SK-N-SH (cell line): ENCODE results near the gene LRRC46. TPM values are rescaled to one million over a fixed set of nuclear protein-coding genes. Genes with fewer than 3 reads are reported as not detected.
A peak's percentile ranks its signal among the peaks of the same experiment; 100 is the strongest.

ENCODE experiments used
- CTCF ChIA-PET: fragments of 300-600, 350-600 bp; formaldehyde crosslinking; extraction: SDS; loops from one replicate; lab custom pipeline; 2021; lab: Yijun Ruan, JAX
- POLR2A ChIA-PET: fragments of 350-600 bp; sonication (Branson Sonifier 250); formaldehyde crosslinking; extraction: SDS; loops from one replicate; lab custom pipeline; 2020; ENCODE audit warnings: antibody characterized with exemption, inconsistent platforms; lab: Yijun Ruan, JAX
- DNase-seq: peaks from one replicate; pipeline ENCODE4 v3.0.0; 2012
- H2AFZ ChIP-seq: fragments of 200-600 bp; sonication (generic); 2 replicates; pipeline ENCODE4 v1.8.1; 2016; ENCODE audit warnings: antibody characterized with exemption, mild to moderate bottlenecking, low read depth
- H3F3A ChIP-seq: fragments of 200-600 bp; sonication (generic); replicated peaks from 2 replicates; pipeline ENCODE3; 2016; ENCODE audit warnings: antibody characterized with exemption, mild to moderate bottlenecking; ENCODE audit not compliant: insufficient read depth
- H3K27ac ChIP-seq, 2 experiments: fragments of 200-500 bp in 1 of 2; fragments of 200-600 bp in 1 of 2; sonication (Bioruptor generic) in 1 of 2; sonication (generic), shearing (Covaris generic) in 1 of 2; 2 replicates each; pipeline versions ENCODE4 v1.5.1 to v1.6.1; 2014 to 2016; ENCODE audit warnings: low read depth in 2 of 2, inconsistent platforms in 1 of 2, low read length in 1 of 2, mild to moderate bottlenecking in 1 of 2, mixed read lengths in 1 of 2
- H3K27me3 ChIP-seq: fragments of 200-600 bp; sonication (generic), shearing (Covaris generic); 2 replicates; pipeline ENCODE4 v1.6.1; 2016; ENCODE audit warnings: mixed run types; ENCODE audit not compliant: insufficient read depth
- H3K36me3 ChIP-seq, 2 experiments: fragments of 200-500 bp in 1 of 2; fragments of 200-600 bp in 1 of 2; sonication (Bioruptor generic) in 1 of 2; sonication (generic) in 1 of 2; replicated peaks in 1 of 2; 2 replicates each; pipeline versions ENCODE3 to v1.5.1; 2014 to 2016; ENCODE audit warnings: low read length in 1 of 2, mild to moderate bottlenecking in 1 of 2; ENCODE audit not compliant: insufficient read depth in 2 of 2, control insufficient read depth in 1 of 2
- H3K4me1 ChIP-seq, 2 experiments: fragments of 200-500 bp in 1 of 2; fragments of 200-600 bp in 1 of 2; sonication (Bioruptor generic) in 1 of 2; sonication (generic), shearing (Covaris generic) in 1 of 2; 2 replicates each; pipeline versions ENCODE4 v1.5.1 to v1.6.1; 2014 to 2016; ENCODE audit warnings: low read depth in 1 of 2, low read length in 1 of 2, mixed run types in 1 of 2; ENCODE audit not compliant: insufficient read depth in 2 of 2, control insufficient read depth in 1 of 2
- H3K4me2 ChIP-seq: fragments of 200-600 bp; sonication (generic), shearing (Covaris generic); 2 replicates; pipeline ENCODE4 v1.6.1; 2017; ENCODE audit warnings: mixed run types
- H3K4me3 ChIP-seq, 2 experiments: fragments of 200-500 bp in 1 of 2; fragments of 200-600 bp in 1 of 2; sonication (Bioruptor generic) in 1 of 2; sonication (generic), shearing (Covaris generic) in 1 of 2; 2 replicates each; pipeline versions ENCODE4 v1.5.1 to v1.8.1; 2014 to 2016; ENCODE audit warnings: low read depth in 2 of 2, inconsistent platforms in 1 of 2, low read length in 1 of 2, mild to moderate bottlenecking in 1 of 2, mixed read lengths in 1 of 2, moderate library complexity in 1 of 2
- H3K79me2 ChIP-seq: fragments of 200-600 bp; sonication (generic); 2 replicates; pipeline ENCODE4 v1.8.1; 2017; ENCODE audit warnings: mild to moderate bottlenecking; ENCODE audit not compliant: insufficient read depth
- H3K9ac ChIP-seq: fragments of 200-600 bp; sonication (generic); 2 replicates; pipeline ENCODE4 v1.6.1; 2017; ENCODE audit warnings: mixed run types
- H3K9me2 ChIP-seq: fragments of 200-600 bp; sonication (generic); 2 replicates; pipeline ENCODE4 v1.6.1; 2017; ENCODE audit warnings: mixed run types
- H3K9me3 ChIP-seq: fragments of 200-600 bp; sonication (generic); 2 replicates; pipeline ENCODE4 v1.6.1; 2017; ENCODE audit warnings: mixed run types, mild to moderate bottlenecking, moderate library complexity
- H4K20me1 ChIP-seq: fragments of 200-600 bp; sonication (generic); 2 replicates; pipeline ENCODE4 v1.6.1; 2017; ENCODE audit warnings: mild to moderate bottlenecking, mixed run types; ENCODE audit not compliant: insufficient read depth
- EZH2phosphoT487 ChIP-seq: fragments of 200-600 bp; sonication (generic); IDR thresholded peaks from 2 replicates; pipeline ENCODE4 v1.6.1; 2017; ENCODE audit warnings: low read depth, mixed run types, mild to moderate bottlenecking, antibody characterized with exemption, moderate library complexity, borderline replicate concordance
- FOSL2 ChIP-seq: IDR thresholded peaks from 2 replicates; pipeline ENCODE4 v1.4.0; 2012; ENCODE audit warnings: low read depth, mild to moderate bottlenecking, moderate library complexity, borderline replicate concordance
- GATA2 ChIP-seq: sonication (generic); formaldehyde crosslinking; IDR thresholded peaks from 2 replicates; pipeline ENCODE4 v1.5.0; 2020; ENCODE audit warnings: mild to moderate bottlenecking, missing genetic modification reagents
- JUND ChIP-seq: IDR thresholded peaks from 2 replicates; pipeline ENCODE4 v1.4.0; 2012
- MEF2A ChIP-seq: IDR thresholded peaks from 2 replicates; pipeline ENCODE4 v1.4.0; 2012; ENCODE audit warnings: low read depth, borderline replicate concordance
- MXI1 ChIP-seq: IDR thresholded peaks from 2 replicates; pipeline ENCODE4 v1.6.1; 2012; ENCODE audit warnings: mild to moderate bottlenecking, low read depth, low read length, improper control_type of control experiment
- NRF1 ChIP-seq: IDR thresholded peaks from 2 replicates; pipeline ENCODE4 v1.6.1; 2012; ENCODE audit warnings: low read depth, mild to moderate bottlenecking, low read length
- TEAD4 ChIP-seq: IDR thresholded peaks from 2 replicates; pipeline ENCODE4 v1.4.0; 2012; ENCODE audit warnings: mild to moderate bottlenecking, borderline replicate concordance; ENCODE audit not compliant: insufficient read depth
- WGBS: methylation state at CpG from one replicate; pipeline ENCODE4 v1.1.6; 2017; ENCODE audit warnings: low lambda C conversion rate; 5-methylcytosine and 5-hydroxymethylcytosine counted together
- polyA plus RNA-seq, 3 experiments: library from polyadenylated mRNA; depleted of rRNA; stranded (reverse); fragments of >200 nt; gene quantifications; 2 replicates each; pipeline ENCODE4 v1.2.3, GENCODE V29; 2012
- TF ChIP-seq, protein P1 (sequence below): IDR thresholded peaks from 2 replicates; pipeline ENCODE4 v1.4.0; 2012; ENCODE audit warnings: low read depth, borderline replicate concordance

Gene LRRC46
- polyA plus RNA-seq, 1 of the 3 experiments (the other 2 are of a cell fraction) = 1.6 TPM

DNA sequence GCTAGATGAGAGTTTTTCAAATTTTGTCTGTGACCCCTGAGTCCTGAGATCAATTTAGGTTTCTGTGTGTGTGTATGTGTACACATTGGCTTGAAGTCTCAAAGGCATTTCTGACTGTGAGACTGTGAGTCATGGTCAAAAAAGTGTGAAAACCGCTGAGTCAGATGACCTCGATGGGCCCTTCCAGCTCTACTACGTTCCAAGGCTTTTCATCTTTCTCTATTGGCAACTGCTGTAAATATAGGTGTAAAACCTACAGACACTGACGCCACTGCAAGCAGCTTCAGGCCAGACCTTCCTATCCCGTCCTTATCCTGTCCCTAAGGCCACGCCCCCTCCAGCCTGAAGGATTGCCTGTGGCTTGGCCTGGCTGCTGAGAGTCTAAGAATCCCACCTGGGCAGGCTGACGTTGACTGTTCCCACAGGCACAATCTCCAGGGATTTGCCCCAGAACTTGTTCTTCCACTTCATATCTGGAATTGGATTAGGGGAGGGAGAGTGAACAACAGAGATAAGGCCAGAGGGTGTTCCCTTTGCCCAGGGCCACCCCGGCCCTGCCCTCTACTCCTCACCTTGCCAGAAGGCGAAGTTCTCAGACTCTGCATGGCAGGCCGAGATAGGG is 21.2 kb upstream of the LRRC46 start:
- H2AFZ ChIP-seq = no peak overlapping the region
- whole genome bisulfite sequencing = 60% methylated on average over 9 of the region's 10 CpGs
- H3K9ac ChIP-seq = no peak overlapping the region
- no peak for DNase-seq
- ChIA-PET POLR2A (no interaction called here), CTCF (interaction anchor here (0.8 to 2.0 kb wide), 3 partner anchors 9 to 68 kb away, joined by 3 to 10 read pairs (median 4); partner anchors contain the start of gene OSBPL7)
- no peaks in the 10 kb centered on the region for H3K27me3 ChIP-seq
- H3K36me3 ChIP-seq = peaks cover 7 to 66% of the 10 kb centered on the region in 2 experiments
- H3K9me2 ChIP-seq = no peaks in the 10 kb centered on the region
- 0 out of 2 replicates have a peak, but pooled peaks cover 6% of the 10 kb centered on the region for H4K20me1 ChIP-seq
- no peak overlapping the region for H3K4me2 ChIP-seq
- peak overlapping the region in 1 of 2 experiments; percentile 52; a peak in 2 of 4 replicates for H3K27ac ChIP-seq
- TF ChIP-seq FOSL2 (peak; percentile 71; the same call in 1 of the 2 replicates), TEAD4 (no peak)
- no peaks in the 10 kb centered on the region for H3K9me3 ChIP-seq
- no peak overlapping the region for H3K4me3 ChIP-seq
- no peaks in the 10 kb centered on the region for H3K4me1 ChIP-seq
- H3F3A ChIP-seq = peaks cover 5% of the 10 kb centered on the region
- no peaks in the 10 kb centered on the region for H3K79me2 ChIP-seq

DNA sequence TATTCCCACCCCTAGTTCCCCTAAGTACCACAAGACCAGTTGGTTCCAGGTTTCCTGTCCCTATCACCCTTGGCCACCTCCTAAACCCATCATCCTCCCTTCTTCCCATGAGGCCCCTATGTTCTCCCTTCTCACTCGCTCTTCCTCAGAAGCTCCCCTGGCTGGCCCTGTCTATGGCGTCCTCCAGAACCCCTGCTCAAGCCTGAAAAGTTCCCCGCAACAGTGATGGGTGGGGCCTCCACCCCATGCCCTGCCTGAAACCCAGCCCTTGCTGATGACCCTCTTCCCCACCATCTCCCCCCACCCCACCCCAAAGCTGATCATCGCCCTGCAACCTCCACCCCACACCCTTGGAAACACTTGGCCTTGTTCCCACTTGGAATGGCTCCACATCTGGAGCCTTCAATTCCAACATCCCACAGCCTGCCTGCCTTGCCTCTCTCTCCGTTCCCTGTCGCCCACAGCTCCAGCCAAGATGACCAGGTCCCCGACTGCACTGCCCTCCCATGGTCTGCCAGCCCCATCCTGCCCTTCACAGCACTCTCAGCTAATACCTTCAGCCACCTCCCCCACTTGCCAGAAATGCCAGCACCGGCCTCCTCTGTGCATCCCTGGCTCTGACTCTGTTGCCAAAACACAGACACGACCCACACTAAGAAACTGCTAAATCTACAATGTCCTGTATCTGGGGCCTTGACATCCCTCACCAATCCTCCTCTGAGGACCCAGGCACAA is 20.4 kb upstream of the LRRC46 start:
- Histone ChIP-seq H3K9me3 (no peaks in the 10 kb centered on the region), H2AFZ (no peak overlapping the region), H3K4me3 (no peak overlapping the region), H3K79me2 (no peaks in the 10 kb centered on the region), H3K9me2 (no peaks in the 10 kb centered on the region), H3K4me1 (no peaks in the 10 kb centered on the region), H3K4me2 (no peak overlapping the region), H3F3A (peaks cover 5% of the 10 kb centered on the region), H3K9ac (no peak overlapping the region), H3K27ac (peak overlapping the region in 1 of 2 experiments; percentile 52; a peak in 1 of 4 replicates), H4K20me1 (0 out of 2 replicates have a peak, but pooled peaks cover 6% of the 10 kb centered on the region), H3K27me3 (no peaks in the 10 kb centered on the region), H3K36me3 (peaks cover 7 to 72% of the 10 kb centered on the region in 2 experiments)
- 90% methylated on average over 9 of the region's 9 CpGs for WGBS
- CTCF ChIA-PET = interaction anchor here (0.8 to 2.0 kb wide), 2 partner anchors 9 to 68 kb away, joined by 3 to 10 read pairs; no protein-coding TSS in a partner anchor
- TF ChIP-seq GATA2 (CRISPR knock-in tag) (no peak), MEF2A (no peak)
- DNase-seq = no peak
- POLR2A ChIA-PET = no interaction called here

DNA sequence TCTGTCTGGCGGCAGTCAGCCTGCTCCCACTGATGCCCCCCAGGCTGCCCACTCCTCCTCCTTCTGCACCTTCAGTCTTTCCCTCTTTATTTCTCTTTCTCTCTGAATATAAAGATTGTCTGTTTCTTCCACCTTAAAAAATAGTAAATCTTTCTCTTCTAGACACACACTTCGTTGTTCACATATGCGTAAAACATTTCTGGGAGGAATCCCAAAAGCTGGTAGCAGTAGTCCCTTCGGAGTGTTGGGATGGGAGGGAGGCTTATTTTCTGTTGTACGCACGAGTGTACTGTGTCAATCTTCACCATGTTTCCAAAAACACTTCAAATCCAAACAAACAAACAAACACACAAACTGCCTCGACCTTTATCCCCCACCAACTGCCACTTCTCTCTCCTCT is 19.8 kb upstream of the LRRC46 start:
- Histone ChIP-seq H3K4me3 (no peak overlapping the region), H3K36me3 (peaks cover 7 to 78% of the 10 kb centered on the region in 2 experiments), H3K4me1 (no peaks in the 10 kb centered on the region), H3K9me2 (no peaks in the 10 kb centered on the region), H3K79me2 (no peaks in the 10 kb centered on the region), H2AFZ (no peak overlapping the region), H3K27ac (no peak overlapping the region), H3K9me3 (no peaks in the 10 kb centered on the region), H3K4me2 (no peak overlapping the region), H3F3A (peaks cover 5% of the 10 kb centered on the region), H4K20me1 (0 out of 2 replicates have a peak, but pooled peaks cover 6% of the 10 kb centered on the region), H3K27me3 (no peaks in the 10 kb centered on the region), H3K9ac (no peak overlapping the region)
- ChIA-PET CTCF (no interaction called here), POLR2A (no interaction called here)
- WGBS = 89% methylated on average over 7 of the region's 7 CpGs
- no peak for TF ChIP-seq MXI1
- no peak for TF ChIP-seq JUND
- no peak for TF ChIP-seq EZH2phosphoT487
- TF ChIP-seq NRF1 = no peak
- TF ChIP-seq, protein P1, sequence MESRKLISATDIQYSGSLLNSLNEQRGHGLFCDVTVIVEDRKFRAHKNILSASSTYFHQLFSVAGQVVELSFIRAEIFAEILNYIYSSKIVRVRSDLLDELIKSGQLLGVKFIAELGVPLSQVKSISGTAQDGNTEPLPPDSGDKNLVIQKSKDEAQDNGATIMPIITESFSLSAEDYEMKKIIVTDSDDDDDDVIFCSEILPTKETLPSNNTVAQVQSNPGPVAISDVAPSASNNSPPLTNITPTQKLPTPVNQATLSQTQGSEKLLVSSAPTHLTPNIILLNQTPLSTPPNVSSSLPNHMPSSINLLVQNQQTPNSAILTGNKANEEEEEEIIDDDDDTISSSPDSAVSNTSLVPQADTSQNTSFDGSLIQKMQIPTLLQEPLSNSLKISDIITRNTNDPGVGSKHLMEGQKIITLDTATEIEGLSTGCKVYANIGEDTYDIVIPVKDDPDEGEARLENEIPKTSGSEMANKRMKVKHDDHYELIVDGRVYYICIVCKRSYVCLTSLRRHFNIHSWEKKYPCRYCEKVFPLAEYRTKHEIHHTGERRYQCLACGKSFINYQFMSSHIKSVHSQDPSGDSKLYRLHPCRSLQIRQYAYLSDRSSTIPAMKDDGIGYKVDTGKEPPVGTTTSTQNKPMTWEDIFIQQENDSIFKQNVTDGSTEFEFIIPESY = no peak
- no peak for DNase-seq
